Hepatocyte (in vitro differentiated cells): ENCODE data around the gene PAPPA. TPM values are rescaled to one million over a fixed set of nuclear protein-coding genes. Genes with fewer than 3 reads are reported as not detected.

Source experiments
- DNase-seq: peaks from one replicate; pipeline ENCODE4 v3.0.0-alpha.2; 2016; ENCODE audit warnings: low spot score
- H2AFZ ChIP-seq: fragments of 200-600 bp; sonication (generic); 2 replicates; pipeline ENCODE4 v1.6.0; 2016; ENCODE audit warnings: antibody characterized with exemption, mild to moderate bottlenecking
- H3K27ac ChIP-seq: fragments of 200-600 bp; sonication (generic); 2 replicates; pipeline ENCODE4 v1.5.1; 2016; ENCODE audit warnings: mild to moderate bottlenecking
- H3K27me3 ChIP-seq: fragments of 200-600 bp; sonication (generic); 2 replicates; pipeline ENCODE4 v1.6.1; 2016
- H3K36me3 ChIP-seq: fragments of 200-600 bp; sonication (generic); replicated peaks from 2 replicates; pipeline ENCODE4 v1.5.1; 2016; ENCODE audit warnings: low read depth; ENCODE audit not compliant: insufficient read depth
- H3K4me1 ChIP-seq: fragments of 200-600 bp; sonication (generic); 2 replicates; pipeline ENCODE4 v1.5.1; 2016; ENCODE audit warnings: mild to moderate bottlenecking, moderate library complexity; ENCODE audit not compliant: insufficient read depth
- H3K4me2 ChIP-seq: fragments of 200-600 bp; sonication (generic); 2 replicates; pipeline ENCODE4 v1.6.0; 2016
- H3K4me3 ChIP-seq: fragments of 200-600 bp; sonication (generic); 2 replicates; pipeline ENCODE4 v1.5.1; 2016; ENCODE audit warnings: mild to moderate bottlenecking
- H3K79me2 ChIP-seq: fragments of 200-600 bp; sonication (generic); 2 replicates; pipeline ENCODE4 v1.6.0; 2017; ENCODE audit warnings: mild to moderate bottlenecking
- H3K9me2 ChIP-seq: fragments of 200-600 bp; sonication (generic); replicated peaks from 2 replicates; pipeline ENCODE4 v1.6.0; 2017; ENCODE audit warnings: mild to moderate bottlenecking; ENCODE audit not compliant: insufficient read depth
- H3K9me3 ChIP-seq: fragments of 200-600 bp; sonication (generic); 2 replicates; pipeline ENCODE4 v1.5.1; 2016; ENCODE audit warnings: low read depth, mild to moderate bottlenecking
- H4K20me1 ChIP-seq: fragments of 200-600 bp; sonication (generic); 2 replicates; pipeline ENCODE4 v1.6.0; 2016; ENCODE audit warnings: mild to moderate bottlenecking; ENCODE audit not compliant: insufficient read depth, poor library complexity, severe bottlenecking
- EZH2 ChIP-seq: fragments of 200-600 bp; sonication (generic); IDR thresholded peaks from 2 replicates; pipeline ENCODE4 v1.6.1; 2016; ENCODE audit warnings: antibody characterized with exemption, mild to moderate bottlenecking, borderline replicate concordance
- EZH2phosphoT487 ChIP-seq: fragments of 200-600 bp; sonication (generic); IDR thresholded peaks from one replicate; pipeline ENCODE4 v1.6.1; 2018; ENCODE audit warnings: antibody characterized with exemption, mild to moderate bottlenecking, low read depth, moderate library complexity; ENCODE audit not compliant: unreplicated experiment, severe bottlenecking
- WGBS: methylation state at CpG from one replicate; pipeline ENCODE4 v1.1.6; 2016; ENCODE audit warnings: low lambda C conversion rate; ENCODE audit errors: missing lambda C conversion rate; 5-methylcytosine and 5-hydroxymethylcytosine counted together
- polyA plus RNA-seq: library from polyadenylated mRNA; unstranded; fragments of >200 nt; fragmentation: Nextera tagmentation; extraction: Ambion mirVana; gene quantifications from 2 replicates; pipeline ENCODE4 v1.2.1, GENCODE V29; 2016
- total RNA-seq: library from RNA; depleted of rRNA; stranded (reverse); fragments of >200 nt; gene quantifications from 2 replicates; pipeline ENCODE4 v1.2.3, GENCODE V29; 2014
- TF ChIP-seq, protein P1 (sequence below): fragments of 200-600 bp; sonication (generic); IDR thresholded peaks from 2 replicates; pipeline ENCODE4 v1.5.1; 2016; ENCODE audit warnings: antibody characterized with exemption, mild to moderate bottlenecking; ENCODE audit not compliant: poor library complexity

PAPPA gene
- total and polyA plus RNA-seq, 2 experiments from 2014 or later = 2.8 to 12.3 TPM

DNA sequence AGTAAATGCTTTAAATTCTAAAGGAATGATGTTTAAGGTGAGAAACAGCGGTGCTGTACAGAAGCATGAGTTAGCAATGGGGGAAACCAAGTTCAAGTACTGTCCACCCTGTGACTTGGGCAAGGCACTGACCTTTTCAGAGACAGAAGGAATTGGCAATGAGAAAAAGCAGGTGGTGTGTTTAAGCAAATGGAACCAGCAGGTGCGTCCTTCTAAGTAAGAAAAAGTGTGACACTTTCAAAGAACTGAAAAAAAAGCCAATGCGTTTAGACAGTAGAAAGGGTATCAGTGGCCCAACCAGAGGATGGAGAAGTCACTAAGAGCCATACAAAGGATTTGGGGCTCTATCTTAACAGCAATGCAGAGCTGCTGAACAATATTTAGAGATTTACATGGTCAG, 250.6 kb downstream of the PAPPA start:
- no peak for TF ChIP-seq EZH2
- no peak for TF ChIP-seq EZH2phosphoT487
- TF ChIP-seq, protein P1, sequence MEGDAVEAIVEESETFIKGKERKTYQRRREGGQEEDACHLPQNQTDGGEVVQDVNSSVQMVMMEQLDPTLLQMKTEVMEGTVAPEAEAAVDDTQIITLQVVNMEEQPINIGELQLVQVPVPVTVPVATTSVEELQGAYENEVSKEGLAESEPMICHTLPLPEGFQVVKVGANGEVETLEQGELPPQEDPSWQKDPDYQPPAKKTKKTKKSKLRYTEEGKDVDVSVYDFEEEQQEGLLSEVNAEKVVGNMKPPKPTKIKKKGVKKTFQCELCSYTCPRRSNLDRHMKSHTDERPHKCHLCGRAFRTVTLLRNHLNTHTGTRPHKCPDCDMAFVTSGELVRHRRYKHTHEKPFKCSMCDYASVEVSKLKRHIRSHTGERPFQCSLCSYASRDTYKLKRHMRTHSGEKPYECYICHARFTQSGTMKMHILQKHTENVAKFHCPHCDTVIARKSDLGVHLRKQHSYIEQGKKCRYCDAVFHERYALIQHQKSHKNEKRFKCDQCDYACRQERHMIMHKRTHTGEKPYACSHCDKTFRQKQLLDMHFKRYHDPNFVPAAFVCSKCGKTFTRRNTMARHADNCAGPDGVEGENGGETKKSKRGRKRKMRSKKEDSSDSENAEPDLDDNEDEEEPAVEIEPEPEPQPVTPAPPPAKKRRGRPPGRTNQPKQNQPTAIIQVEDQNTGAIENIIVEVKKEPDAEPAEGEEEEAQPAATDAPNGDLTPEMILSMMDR = no peak
- Histone ChIP-seq H3K9me3 (no peaks in the 10 kb centered on the region), H3K27me3 (no peaks in the 10 kb centered on the region), H3K4me3 (no peak overlapping the region), H3K9me2 (no peaks in the 10 kb centered on the region), H3K79me2 (no peaks in the 10 kb centered on the region), H4K20me1 (no peaks in the 10 kb centered on the region), H2AFZ (no peak overlapping the region), H3K4me2 (no peak overlapping the region), H3K36me3 (no peaks in the 10 kb centered on the region), H3K27ac (no peak overlapping the region), H3K4me1 (no peaks in the 10 kb centered on the region)
- WGBS = 90% methylated on average over 3 of the region's 3 CpGs
- DNase-seq = no peak

DNA sequence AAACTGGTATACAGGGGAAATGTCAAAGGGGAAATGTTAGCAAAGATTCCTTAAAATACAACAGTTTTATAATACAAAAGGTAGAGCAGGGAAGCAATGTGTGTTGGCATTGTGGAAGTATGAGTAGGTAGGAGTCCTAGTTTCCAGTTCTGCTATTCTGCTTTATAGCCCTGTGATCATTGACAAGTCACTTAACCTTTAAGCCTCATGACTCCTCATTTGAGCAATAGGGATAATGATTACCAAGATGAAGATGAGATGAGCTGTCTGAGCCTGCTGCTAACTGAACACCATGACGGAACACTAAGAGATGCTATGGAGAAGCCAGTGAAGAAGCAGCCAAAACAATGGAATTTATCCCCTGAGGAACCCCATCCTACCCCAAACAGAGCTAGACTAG, 251.7 kb downstream of the PAPPA start:
- Histone ChIP-seq H4K20me1 (no peaks in the 10 kb centered on the region), H3K9me2 (no peaks in the 10 kb centered on the region), H3K4me2 (no peak overlapping the region), H3K27me3 (no peaks in the 10 kb centered on the region), H3K36me3 (no peaks in the 10 kb centered on the region), H2AFZ (no peak overlapping the region), H3K4me3 (no peak overlapping the region), H3K4me1 (no peaks in the 10 kb centered on the region), H3K9me3 (no peaks in the 10 kb centered on the region), H3K27ac (no peak overlapping the region), H3K79me2 (no peaks in the 10 kb centered on the region)
- WGBS = 84% methylated on average over 1 of the region's 1 CpG
- TF ChIP-seq, protein P1 = no peak
- TF ChIP-seq EZH2 (no peak), EZH2phosphoT487 (no peak)
- no peak for DNase-seq

DNA sequence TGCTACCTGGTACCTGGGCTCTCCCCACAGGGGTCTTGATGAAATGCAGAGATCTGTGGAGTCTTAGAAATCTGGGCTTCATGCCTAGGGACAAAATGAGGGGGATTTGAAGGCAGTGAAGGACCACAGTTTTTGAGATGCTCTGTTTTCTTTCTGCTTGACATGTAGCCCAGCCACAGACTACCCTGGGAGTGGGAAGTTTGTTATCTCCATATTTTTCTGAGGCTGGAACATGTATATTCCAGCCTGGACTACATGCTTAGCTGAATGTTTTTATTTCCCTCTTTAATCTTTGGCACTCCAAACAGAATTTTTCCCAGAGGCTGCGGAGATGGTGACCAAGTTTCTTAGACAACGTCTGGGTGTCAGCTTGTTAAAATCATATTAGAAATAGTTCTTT, 252.9 kb downstream of the PAPPA start:
- H3K9me3 ChIP-seq = no peaks in the 10 kb centered on the region
- no peaks in the 10 kb centered on the region for H4K20me1 ChIP-seq
- TF ChIP-seq EZH2phosphoT487 (no peak), EZH2 (no peak)
- TF ChIP-seq, protein P1 = no peak
- no peak overlapping the region for H3K27ac ChIP-seq
- H2AFZ ChIP-seq = no peak overlapping the region
- H3K4me2 ChIP-seq = no peak overlapping the region
- no peak overlapping the region for H3K4me3 ChIP-seq
- no peaks in the 10 kb centered on the region for H3K79me2 ChIP-seq
- H3K4me1 ChIP-seq = no peaks in the 10 kb centered on the region
- no peaks in the 10 kb centered on the region for H3K27me3 ChIP-seq
- no peaks in the 10 kb centered on the region for H3K9me2 ChIP-seq
- H3K36me3 ChIP-seq = no peaks in the 10 kb centered on the region
- 70% methylated on average over 2 of the region's 2 CpGs for WGBS
- no peak for DNase-seq

DNA sequence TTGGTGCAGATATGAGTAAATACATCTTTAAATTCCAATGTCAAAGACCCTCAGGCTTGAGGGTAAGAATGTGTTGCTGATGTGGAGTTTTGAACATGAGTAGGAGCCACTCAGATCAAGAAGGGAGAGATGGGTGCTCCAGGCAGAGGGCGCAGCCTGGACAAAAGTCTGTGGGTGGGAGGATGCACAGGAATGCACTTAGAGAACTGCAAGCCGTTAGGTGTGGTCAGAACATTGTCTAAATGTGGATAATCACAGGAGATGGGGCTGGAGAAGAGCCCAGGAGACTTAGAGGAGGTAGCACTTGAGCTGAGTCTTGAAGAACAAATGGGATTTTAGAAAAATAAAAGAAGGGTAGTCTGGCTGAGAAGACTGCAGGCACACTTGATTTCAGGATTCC, 255.5 kb downstream of the PAPPA start:
- Histone ChIP-seq H3K4me2 (no peak overlapping the region), H3K4me3 (no peak overlapping the region), H3K9me3 (no peaks in the 10 kb centered on the region), H3K79me2 (no peaks in the 10 kb centered on the region), H3K4me1 (no peaks in the 10 kb centered on the region), H4K20me1 (no peaks in the 10 kb centered on the region), H3K27me3 (no peaks in the 10 kb centered on the region), H2AFZ (no peak overlapping the region), H3K27ac (no peak overlapping the region), H3K9me2 (no peaks in the 10 kb centered on the region), H3K36me3 (no peaks in the 10 kb centered on the region)
- WGBS = 91% methylated on average over 2 of the region's 2 CpGs
- TF ChIP-seq, protein P1 = no peak
- TF ChIP-seq EZH2phosphoT487 (no peak), EZH2 (no peak)
- no peak for DNase-seq
